ENCODE results near the gene PAN2. TPM values are rescaled to one million over a fixed set of nuclear protein-coding genes. Genes with fewer than 3 reads are reported as not detected.
"Not testable (repeated sequence)": the region's sequence is repeated elsewhere in the genome, so short reads cannot be mapped to it uniquely, and the experiment has no call there.

The PAN2 gene
- total RNA-seq, 2 donors from 2014 or later = 46.4 to 53.8 TPM

GRCh38 chr12:56284263-56284662 is 49.5 kb downstream of the PAN2 start:
- ATAC-seq; intact Hi-C loops (cut with DNase I, micrococcal nuclease); DNase-seq: not testable (repeated sequence)

GRCh38 chr12:56282579-56282978 is 51.2 kb downstream of the PAN2 start:
- intact Hi-C loops (cut with DNase I, micrococcal nuclease) = no loop called here
- ATAC-seq = no peak
- DNase-seq = no peak

DNA sequence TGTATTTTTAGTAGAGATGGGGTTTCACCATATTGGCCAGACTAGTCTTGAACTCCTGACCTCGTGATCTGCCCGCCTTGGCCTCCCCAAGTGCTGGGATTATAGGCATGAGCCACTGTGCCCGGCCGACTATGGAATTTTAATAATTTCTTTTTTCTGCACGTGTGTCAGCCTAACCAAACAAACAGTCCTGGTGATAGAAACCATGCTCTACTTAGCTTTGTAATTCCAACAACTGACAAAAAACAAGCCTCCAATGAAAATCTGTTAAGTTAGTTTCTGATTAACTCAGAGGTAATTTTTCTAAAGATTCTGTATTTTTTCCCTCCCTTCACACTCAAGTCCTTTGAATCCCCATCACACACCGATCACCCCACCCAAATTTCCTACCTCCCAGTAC is 51.8 kb downstream of the PAN2 start:
- ATAC-seq (no peak), DNase-seq (no peak)
- intact Hi-C loops (cut with DNase I, micrococcal nuclease) = no loop called here

GRCh38 chr12:56280849-56281248 is 53.0 kb downstream of the PAN2 start:
- ATAC-seq = no peak

DNA sequence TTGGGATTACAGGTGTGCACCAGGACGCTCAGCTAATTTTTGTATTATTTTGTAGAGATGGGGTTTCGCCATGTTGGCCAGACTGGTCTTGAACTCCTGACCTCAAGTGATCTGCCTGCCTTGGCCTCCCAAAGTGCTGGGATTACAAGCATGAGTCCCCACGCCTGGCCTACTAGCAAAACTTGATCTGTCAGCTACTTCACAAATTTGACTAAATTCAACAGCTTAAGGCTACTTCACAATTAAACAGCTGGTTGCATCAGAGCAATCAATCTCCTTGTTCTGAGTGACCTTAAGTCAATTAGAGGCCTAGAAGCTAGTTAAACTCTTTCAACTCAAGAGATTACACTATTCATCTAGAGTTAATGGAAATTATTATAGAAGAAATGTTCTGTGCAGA is 54.9 kb downstream of the PAN2 start:
- no peak for DNase-seq
- intact Hi-C loops (cut with DNase I, micrococcal nuclease) = no loop called here
- no peak for ATAC-seq

More at GRCh38 chr12:56280849-56281248, 53.0 kb downstream of the PAN2 start:
- intact Hi-C loops (cut with DNase I, micrococcal nuclease) = no loop called here
- no peak for DNase-seq

GRCh38 chr12:56274299-56274698 is 59.5 kb downstream of the PAN2 start:
- intact Hi-C loops (cut with DNase I, micrococcal nuclease) = no loop called here
- DNase-seq = no peak
- no peak for ATAC-seq

- intact Hi-C loops (cut with DNase I, micrococcal nuclease); DNase-seq; ATAC-seq: not testable (repeated sequence)
These were observed 61.3 kb downstream of the PAN2 start for GRCh38 chr12:56272468-56272867.

- DNase-seq (no peak), ATAC-seq (no peak)
- intact Hi-C loops (cut with DNase I, micrococcal nuclease) = no loop called here
These were observed 62.8 kb downstream of the PAN2 start for GRCh38 chr12:56271031-56271430.

DNA sequence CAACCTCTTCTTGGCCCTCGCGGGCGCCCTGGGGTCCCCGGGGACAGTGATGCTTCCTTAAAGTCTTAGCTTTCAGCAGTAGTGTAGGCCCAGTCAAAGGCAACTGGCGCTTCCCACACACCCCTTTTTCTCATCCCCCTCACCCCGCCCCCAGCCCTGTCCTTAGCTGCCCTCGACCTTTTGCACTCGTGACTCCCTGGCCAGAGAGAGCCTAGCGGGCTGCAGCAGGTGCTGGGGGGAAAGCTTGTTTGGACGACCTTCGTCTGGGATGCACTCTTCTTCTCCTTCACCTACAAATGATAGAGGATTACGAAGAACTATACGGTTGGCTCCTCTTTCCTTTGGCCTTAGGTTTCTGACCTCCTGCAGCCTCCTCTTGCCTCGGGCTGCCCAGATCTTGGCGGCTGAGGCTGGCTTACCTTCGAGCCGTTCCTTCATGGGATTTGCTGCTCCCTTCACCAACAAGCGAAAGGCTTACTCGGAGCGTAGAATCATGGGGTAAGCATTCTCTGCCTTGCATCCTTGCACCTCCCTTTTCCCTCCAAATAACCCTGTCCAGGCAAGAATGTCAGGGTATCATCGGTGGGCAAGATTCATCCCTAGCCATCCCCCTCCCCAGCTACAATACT is 66.2 kb downstream of the PAN2 start:
- DNase-seq = peak; percentile 38 to 47
- peak; percentile 8 for ATAC-seq
- intact Hi-C loops (cut with DNase I, micrococcal nuclease) = no loop called here

- ATAC-seq (peak; percentile 89), DNase-seq (peak; percentile 91 to 95)
- intact Hi-C loops (cut with DNase I, micrococcal nuclease) = no loop called here
These were observed 66.9 kb downstream of the PAN2 start, which contains the start of gene COQ10A for GRCh38 chr12:56266693-56267442. TSS of gene COQ10A (plus strand) at chr12:56266942. CDS start at chr12:56267119, 177 bp downstream.

Other genes with a start within 250 kb of the PAN2 start
- 10 to 100 TPM; 59.6 to 80.9 TPM for gene PA2G4, start 229.4 kb downstream of the PAN2 start, total RNA-seq
- gene RPL41, start 217.4 kb downstream of the PAN2 start, total RNA-seq = 1,000 to 10,000 TPM; 2,955 to 2,956 TPM
- gene ZC3H10, start 215.7 kb downstream of the PAN2 start, total RNA-seq = 1 to 10 TPM; 3.5 to 4.1 TPM
- gene ESYT1, start 205.7 kb downstream of the PAN2 start, total RNA-seq = 10 to 100 TPM; 44.4 to 48.6 TPM
- gene MYL6B, start 181.4 kb downstream of the PAN2 start, total RNA-seq = 10 to 100 TPM; 17.1 to 21.9 TPM
- gene MYL6, start 175.6 kb downstream of the PAN2 start, total RNA-seq = 1,000 to 10,000 TPM; 1,832 to 2,224 TPM
- 10 to 100 TPM; 81.7 to 85.6 TPM for gene SMARCC2, start 144.5 kb downstream of the PAN2 start, total RNA-seq
- gene RNF41, start 112.1 kb downstream of the PAN2 start, total RNA-seq = 10 to 100 TPM; 31.5 to 35.1 TPM
- 10 to 100 TPM; 23.2 to 29.5 TPM for gene NABP2, start 109.7 kb downstream of the PAN2 start, total RNA-seq
- gene SLC39A5, start 103.9 kb downstream of the PAN2 start, total RNA-seq = 100 to 1,000 TPM; 152 to 244 TPM
- gene ANKRD52, start 75.6 kb downstream of the PAN2 start, total RNA-seq = 10 to 100 TPM; 47.4 to 54.8 TPM
- 1 to 10 TPM; 4.1 to 5.3 TPM for gene COQ10A, start 67.1 kb downstream of the PAN2 start, total RNA-seq
- 100 to 1,000 TPM; 304 to 403 TPM for gene CS, start 33.7 kb downstream of the PAN2 start, total RNA-seq
- gene CNPY2, start 18.0 kb downstream of the PAN2 start, total RNA-seq = 10 to 100 TPM; 70.8 to 90.5 TPM
- gene IL23A, start 4.9 kb upstream of the PAN2 start, total RNA-seq = not detected
- 10 to 100 TPM; 77.7 to 79.2 TPM for gene STAT2, start 26.1 kb upstream of the PAN2 start, total RNA-seq
- gene APOF, start 28.9 kb upstream of the PAN2 start, total RNA-seq = not detected
- 1 to 10 TPM; 5.8 to 9.7 TPM for gene TIMELESS, start 115.4 kb upstream of the PAN2 start, total RNA-seq
- not detected for gene MIP, start 120.7 kb upstream of the PAN2 start, total RNA-seq
- gene SPRYD4, start 134.6 kb upstream of the PAN2 start, total RNA-seq = 1 to 10 TPM; 3.9 to 5.2 TPM
- 1 to 10 TPM in 1 of 2 donors, under 1 TPM in 1; 0.53 to 1.0 TPM for gene GLS2, start 154.2 kb upstream of the PAN2 start, total RNA-seq
- 10 to 100 TPM; 33.9 to 40.2 TPM for gene RBMS2, start 187.8 kb upstream of the PAN2 start, total RNA-seq

All from left colon (tissue), 2 donors.